NCI-H2196 (cell line): ENCODE data around the gene KRTCAP2.

ENCODE experiments used
- DNase-seq: peaks from one replicate; lab custom pipeline; 2025; ENCODE audit not compliant: unreplicated experiment; lab: John Stamatoyannopoulos, UW

The KRTCAP2 gene

DNA sequence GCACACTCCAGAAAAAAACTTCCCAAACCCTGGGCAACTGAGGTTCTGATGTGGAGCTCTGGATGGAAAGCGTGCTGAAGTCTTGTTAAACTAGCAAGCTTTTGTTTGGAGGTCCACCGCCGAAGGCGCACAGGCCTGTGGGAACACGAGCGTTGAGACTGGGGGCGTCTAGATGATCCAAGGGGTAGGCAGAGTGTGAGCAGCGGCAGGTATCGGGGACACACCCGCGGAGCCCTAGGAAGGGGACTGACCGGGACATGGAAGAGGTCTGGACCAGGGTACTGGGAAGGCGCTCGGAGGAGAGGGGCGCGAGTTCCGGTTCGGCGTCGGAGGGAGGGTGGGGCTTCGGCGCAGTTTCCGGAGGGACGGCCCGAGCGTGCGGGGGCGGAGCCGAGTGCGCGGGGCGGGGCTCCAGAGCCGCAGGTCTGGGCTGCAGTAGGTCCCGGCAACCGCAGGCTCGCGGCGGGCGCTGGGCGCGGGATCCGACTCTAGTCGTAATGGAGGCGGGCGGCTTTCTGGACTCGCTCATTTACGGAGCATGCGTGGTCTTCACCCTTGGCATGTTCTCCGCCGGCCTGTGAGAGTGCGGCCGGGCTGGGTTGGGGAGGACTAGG lies 37.6 kb downstream of the KRTCAP2 start, which contains the start of gene SLC50A1:
TSS of gene SLC50A1 (plus strand) at position 438 of the 614 bp plus-strand sequence. CDS start at position 498, 60 bp downstream.
- DNase-seq: peak; percentile 96

DNA sequence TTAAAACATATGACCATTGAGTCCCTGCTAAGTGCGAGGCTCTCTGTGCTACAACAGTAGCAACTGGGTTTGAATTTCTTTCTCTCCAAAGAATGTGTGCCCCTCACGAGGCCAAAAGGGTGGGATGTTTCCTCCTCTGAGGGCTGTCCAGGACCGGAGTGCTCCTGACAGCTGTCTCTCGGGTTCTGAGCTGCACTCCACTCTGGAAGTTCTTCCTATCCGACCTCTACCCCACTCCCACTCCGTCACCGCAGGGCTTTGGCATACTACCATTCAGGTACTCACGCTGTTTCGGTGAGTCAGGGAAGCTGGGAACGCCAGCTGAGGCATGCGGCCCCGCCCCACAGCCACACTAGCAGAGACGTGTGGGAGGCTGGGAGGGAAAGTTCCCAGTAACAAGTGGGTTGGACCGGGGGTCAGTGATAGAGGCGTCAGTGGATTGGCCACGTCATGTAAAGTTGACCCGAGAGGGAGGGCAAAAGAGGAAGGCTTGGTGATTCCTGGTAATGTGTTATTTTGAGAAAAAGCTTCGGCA lies 38.2 kb downstream of the KRTCAP2 start:
- DNase-seq: peak; percentile 61

DNA sequence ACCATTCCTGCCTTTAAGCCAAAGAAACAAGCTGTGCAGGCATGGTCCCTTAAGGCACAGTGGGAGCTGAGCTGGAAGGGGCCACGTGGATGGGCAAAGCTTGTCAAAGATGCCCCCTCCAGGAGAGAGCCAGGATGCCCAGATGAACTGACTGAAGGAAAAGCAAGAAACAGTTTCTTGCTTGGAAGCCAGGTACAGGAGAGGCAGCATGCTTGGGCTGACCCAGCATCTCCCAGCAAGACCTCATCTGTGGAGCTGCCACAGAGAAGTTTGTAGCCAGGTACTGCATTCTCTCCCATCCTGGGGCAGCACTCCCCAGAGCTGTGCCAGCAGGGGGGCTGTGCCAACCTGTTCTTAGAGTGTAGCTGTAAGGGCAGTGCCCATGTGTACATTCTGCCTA lies 38.8 kb downstream of the KRTCAP2 start:
- no peak for DNase-seq

DNA sequence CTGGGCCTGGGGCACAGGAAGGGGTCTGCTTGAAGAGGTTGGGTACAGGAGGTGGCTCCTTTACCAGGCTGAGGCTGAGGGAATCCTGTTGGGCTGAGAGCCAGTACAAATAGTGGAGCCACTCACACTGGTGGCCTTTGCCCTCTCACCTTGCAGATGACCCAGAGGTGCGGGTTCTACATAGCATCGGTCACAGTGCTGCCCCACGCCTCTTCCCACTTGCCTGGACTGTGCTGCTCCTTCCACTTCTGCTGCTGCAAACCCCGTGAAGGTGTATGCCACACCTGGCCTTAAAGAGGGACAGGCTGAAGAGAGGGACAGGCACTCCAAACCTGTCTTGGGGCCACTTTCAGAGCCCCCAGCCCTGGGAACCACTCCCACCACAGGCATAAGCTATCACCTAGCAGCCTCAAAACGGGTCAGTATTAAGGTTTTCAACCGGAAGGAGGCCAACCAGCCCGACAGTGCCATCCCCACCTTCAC lies 39.3 kb downstream of the KRTCAP2 start:
- DNase-seq: no peak

DNA sequence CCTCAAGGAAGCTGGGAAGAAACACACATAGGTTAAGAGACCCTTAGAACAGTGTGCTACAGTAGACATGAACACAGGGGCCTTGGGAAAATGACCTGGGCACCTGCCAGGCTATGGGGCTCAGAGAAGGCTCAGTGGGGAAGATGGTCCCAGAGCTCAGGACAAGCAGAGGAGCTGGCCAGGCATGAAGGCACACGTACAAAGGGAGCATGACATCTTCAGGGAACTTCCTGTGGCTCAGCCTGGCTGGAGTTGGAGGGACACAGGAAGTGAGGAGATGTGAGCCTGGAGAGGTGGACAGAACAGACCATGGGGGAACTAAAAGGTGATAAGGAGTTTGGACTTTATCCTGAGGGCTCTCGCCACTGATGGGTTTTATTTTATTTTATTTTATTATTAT lies 41.2 kb downstream of the KRTCAP2 start:
- DNase-seq: no peak

DNA sequence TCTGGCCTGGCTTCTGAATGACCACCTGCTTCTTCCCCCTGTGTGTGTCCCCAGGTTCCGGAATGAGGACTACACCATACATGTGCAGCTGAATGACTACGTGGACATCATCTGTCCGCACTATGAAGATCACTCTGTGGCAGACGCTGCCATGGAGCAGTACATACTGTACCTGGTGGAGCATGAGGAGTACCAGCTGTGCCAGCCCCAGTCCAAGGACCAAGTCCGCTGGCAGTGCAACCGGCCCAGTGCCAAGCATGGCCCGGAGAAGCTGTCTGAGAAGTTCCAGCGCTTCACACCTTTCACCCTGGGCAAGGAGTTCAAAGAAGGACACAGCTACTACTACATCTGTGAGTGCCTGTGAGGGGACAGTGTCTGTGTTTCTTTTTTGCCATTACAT lies 41.8 kb downstream of the KRTCAP2 start:
- DNase-seq: no peak

DNA sequence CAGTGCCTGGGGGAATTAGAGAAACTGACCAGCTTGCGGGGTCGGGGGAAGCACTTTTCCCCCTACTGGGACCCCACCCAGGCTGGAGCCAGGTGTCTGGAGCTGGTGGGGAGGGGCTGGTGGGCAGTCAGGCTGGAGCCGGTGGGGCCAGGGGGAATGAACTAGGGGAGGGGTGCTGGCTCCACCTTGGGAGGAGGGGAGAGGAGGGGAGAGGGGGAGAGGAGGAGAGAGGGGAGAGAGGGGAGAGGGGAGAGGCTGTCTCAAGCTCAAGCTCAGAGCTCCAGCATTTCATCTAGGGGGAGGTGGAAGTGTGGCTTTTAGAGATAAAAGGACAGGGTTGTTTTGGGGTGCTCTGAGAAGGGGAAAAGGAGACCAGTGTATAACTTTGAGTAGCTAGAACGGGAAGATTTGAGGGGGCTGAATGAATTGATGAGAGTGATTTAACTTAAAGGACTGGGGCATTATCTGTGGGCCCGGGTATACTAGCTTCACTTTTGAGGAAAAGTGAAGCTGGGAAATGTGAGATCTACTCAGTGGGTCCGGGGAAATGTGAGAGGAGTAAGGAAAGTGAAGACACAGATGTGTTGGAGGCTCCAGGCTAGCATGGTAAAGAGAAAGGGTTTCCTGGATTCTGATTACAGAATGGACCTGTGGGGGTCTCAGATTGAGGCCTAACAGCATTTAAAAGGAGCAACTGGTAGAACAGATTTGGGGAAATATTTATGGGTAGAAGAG lies 42.7 kb downstream of the KRTCAP2 start:
- no peak for DNase-seq

DNA sequence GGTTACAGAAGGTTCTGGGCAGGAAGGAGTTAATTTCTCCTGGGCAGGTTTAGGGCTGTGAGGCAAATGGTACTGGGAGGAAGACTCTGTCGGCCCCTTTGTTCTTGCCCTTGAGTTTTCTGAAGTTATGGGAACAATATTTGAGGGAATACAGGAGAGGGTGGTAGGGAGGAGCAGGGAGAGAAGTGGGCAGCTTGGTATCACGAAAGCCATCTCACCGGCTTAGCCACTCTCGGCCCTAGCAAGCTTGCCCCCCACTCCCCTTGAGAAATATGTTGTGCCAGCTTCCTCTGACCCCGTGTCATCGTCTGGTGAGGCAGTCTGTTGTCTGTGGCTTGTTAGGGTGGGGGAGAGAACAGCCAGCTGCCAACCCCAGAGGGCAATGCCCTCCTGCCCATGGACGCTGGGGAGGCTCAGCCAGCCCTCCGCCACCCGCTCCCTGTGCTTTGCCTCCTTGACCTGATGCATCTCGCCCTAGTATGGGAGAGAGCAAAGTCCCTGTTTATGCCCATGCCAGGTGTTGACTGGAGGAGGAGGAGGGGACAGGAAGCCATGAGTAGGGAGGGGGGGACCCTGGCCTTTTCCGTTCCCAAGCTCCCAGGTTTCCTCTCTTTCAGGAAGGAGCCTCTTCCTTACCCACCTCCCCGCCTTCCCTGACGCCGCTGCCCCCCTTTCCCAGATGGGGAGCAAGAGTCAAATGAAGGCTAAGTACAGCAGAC lies 44.2 kb downstream of the KRTCAP2 start:
- DNase-seq: peak; percentile 47

DNA sequence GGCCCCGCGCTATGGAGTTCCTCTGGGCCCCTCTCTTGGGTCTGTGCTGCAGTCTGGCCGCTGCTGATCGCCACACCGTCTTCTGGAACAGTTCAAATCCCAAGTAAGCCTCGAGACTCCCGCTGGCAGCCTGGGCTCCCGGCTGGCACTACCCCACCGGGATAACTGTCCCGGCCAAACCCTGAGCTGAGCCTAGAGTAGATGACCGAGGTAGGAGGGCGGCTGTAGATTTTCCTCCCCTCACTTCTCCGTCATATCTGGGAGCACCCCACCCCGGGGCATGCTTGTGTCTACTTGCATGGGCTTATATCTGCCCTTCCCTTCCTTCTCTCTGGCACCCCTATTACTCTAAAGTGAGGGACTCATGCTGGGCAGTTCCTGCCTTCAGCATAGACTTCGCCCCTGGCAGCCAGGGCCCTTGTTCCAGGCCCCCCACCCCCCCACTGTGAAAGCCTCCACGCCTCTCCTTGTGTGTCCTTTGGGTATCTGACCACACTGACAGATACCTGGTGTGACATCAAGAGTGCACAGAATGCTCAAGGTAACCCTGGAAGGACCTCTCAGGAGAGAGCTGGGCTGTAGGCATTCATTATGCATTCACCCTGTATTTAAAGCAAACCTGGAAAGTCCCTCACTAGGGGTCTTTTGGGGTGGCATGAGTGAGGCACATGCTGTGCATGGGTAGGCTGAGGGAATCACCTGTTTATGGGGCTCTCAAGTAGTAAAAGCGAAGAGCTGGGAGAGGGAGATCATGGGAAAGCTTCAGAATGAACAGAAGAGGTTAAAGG lies 44.9 kb downstream of the KRTCAP2 start:
- DNase-seq: no peak

DNA sequence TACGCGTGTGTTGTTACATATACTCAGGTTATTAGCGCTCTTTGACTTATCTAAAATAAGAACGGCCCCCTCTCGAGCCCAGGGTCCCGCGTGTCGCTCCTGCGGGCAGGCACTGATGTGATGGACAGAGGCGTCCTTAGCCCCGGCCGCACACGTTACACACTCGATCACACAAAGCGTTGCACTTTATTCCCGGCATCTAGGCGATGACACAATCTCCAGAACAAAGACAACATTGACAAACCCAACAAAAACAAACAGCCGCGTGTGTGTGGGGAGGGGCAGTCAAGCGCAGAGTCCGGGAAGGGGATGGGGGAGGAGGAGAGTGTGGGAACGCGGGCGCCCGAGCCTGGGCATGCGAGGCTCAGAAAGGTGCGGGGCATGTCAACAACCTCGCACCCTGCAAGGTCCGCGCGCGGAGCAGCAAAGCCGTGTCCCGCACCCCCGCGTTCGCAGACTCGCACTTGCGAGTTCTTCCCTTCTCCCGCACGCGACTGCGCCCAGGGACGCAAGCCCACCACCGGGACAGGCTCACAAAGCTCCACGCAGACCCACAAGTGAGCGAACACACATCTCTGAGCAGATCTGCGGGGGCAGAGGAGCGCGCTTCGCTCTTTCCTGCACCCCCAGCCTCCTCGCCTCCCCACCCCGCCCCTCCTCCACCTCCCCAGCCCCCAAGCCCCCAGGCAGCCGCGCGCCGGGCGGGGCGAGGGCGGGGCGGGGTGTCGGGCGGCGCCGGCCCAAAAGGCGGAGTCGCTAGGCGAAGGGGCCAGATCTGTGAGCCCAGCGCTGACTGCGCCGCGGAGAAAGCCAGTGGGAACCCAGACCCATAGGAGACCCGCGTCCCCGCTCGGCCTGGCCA lies 45.8 kb downstream of the KRTCAP2 start, which contains the start of gene EFNA1:
TSS of gene EFNA1 (plus strand) at position 772 of the 862 bp plus-strand sequence. CDS start 102 bp downstream, outside the sequence.
- DNase-seq: peak; percentile 72

DNA sequence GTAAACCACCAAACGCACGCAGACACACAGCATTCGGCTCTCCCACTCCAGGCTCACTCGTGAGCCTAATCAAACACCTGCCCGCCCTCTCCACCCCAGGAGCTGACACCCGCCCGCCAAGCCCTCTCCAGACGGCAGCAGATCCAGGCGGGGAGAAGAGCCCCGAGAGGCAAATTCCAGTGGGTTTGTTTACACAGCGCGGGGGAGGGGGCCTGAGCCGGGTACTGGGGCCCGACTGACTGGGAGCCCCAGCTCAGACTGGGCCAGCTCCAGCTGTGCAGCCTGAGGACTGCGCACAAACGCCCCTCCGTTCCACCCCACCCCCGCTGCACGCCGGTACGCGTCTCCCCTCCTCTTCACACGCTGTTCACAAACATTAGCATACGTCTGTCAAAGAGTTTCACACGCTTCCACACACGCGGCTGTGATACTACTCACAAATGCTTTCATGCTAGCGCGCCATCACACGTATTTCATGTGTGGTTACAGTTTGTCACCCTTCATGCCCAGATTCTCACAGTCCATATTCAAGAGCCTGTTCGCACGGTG lies 46.5 kb downstream of the KRTCAP2 start:
- DNase-seq: peak; percentile 70

DNA sequence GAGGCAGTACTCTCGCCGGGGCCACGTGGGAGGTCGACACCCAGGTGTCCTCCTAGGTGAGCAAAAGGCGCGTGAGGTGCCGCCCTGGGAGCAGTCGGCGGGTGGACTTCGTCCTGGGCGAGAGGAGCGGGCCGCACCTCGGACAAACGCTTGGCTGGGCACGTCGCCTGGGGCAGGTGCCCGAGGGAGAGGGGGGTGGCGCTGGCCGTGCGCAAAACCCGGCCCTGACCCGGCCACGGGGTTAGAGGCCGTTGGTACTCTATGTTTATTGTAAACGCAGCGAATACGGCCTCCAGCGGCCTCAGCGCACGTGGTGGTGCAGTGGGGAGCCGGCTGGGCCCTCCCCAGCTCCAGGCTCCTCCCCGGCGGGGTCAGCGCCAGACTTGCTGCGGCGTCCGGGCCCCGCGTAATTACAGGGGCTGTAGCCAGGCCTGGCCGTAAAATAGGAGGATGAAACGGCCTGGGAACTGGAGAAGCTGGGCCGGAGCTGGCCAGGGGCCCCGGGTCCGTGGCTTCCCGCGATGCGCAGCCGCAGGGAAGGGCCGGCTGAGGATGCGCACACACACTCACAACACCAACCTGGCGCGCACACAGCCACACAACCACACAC lies 47.1 kb downstream of the KRTCAP2 start:
- DNase-seq: peak; percentile 81

DNA sequence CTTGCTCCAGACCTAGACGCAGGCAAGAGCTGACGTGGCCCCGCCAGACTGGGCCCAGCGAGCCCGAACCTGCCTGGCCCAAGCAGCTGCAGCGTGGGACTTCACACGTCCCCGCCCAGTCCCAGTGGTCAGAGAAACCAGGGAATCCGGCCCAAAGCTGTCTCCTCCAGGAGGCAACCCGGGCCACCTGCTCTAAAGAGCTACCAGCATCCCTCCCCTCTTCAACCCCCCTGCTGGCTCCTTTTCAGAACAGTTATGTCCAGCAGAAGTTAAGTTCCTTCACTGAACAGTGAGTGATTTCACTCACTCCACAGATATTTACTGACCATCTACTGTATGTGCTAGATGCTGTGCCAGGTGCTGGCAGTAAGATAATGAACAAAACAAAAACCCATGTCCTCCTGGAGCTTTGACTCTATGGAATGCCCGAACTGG lies 47.6 kb downstream of the KRTCAP2 start:
- DNase-seq: peak; percentile 52

DNA sequence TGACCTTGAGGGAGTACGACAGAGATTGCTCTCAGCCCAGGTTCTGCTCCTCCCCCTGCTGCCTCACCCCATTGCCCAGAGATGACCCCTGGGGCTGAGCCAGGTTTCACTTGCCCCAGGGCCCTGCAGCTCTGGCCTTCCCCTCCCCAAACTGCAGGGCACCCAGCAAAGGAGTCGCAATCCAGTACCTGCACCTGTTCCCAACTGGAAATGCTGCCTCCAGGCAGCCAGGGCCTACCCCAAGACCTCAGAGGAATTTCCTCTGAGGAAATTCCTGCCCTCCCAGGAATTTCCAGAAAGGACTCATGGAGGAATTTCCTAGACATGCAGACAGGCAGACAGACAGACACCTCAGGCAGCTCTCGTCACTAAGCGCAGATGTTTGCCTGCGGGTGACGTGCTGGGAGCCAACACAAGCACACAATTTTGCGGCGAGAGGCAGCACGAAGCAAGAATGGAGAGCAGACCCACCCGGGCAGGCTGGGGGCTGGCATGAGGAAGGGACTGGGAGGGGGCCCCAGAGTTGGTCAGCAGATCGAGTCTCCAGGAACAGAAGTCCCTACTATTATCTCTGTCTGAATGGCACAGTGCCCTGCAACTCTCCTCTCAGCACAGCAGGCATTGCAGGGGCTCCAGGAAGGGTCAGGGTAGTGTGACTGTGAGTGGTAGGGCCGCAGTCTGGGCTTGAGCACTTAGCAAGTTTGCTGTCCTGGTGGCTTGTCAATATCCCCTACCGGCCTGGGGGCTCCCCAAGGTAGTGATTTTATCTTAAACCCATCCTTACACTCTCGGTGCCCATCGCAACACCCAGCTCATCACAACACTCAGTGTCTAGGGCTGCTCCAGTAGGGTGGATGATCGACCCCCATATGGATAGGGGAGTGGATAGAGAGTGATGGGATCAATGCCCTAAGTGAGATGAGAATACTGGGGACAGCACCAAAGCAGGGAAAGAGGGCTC lies 48.3 kb downstream of the KRTCAP2 start:
- no peak for DNase-seq

DNA sequence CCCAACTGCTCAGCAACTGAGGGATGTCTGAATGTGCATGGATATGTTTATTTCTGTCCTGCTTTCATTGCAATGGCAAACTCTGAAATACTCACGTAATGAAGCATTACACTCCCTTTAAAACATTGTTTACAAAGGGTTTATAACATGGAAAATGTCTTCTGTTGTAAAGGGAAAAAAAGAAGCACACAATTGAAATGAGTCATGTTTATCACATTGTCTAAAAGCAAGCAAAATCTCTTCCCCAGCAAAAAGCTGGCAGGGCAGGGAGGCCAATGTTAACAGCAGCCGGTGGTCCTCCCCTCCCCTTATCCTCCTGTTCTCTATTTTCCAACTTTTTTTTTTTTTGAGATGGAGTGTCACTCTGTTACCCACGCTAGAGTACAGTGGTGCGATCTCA lies 49.3 kb downstream of the KRTCAP2 start:
- no peak for DNase-seq

DNA sequence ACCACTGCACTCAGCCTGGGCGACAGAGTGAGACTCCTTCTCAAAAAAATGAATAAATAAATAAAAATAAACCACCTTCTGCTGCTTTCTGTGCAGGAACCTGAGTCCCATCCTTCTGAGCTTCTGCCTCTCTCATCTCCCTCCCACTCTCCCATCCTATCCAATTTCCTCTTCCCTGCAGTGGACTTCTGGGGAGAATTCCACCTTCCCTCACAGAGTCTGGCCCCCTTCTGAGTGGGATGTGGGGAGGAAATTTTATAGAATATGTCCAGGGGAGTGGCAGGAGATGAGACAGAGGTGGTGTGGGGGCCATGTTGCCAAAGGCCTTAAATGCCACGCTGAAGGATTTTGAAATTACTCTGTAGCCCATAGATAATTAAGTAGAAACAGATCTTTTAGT lies 50.8 kb downstream of the KRTCAP2 start:
- no peak for DNase-seq

DNA sequence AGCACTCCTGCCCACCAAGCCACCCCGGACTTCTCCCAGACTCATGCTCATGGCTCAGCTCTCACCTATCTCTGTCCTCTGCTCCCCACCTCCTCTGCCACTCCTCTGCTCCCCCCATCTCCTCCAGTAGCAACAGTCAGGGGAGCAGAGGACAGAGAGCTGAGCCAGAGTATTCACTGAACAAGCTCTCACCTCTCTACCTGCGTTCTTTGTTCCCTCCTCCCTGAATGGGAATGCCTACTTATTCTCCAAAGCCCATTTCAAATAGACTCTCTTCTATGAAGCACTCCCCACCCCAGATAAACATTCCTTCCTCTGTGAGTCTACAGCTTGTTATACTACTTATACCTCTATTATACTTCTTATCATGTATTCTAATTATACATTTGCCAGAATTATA lies 51.9 kb downstream of the KRTCAP2 start:
- no peak for DNase-seq

DNA sequence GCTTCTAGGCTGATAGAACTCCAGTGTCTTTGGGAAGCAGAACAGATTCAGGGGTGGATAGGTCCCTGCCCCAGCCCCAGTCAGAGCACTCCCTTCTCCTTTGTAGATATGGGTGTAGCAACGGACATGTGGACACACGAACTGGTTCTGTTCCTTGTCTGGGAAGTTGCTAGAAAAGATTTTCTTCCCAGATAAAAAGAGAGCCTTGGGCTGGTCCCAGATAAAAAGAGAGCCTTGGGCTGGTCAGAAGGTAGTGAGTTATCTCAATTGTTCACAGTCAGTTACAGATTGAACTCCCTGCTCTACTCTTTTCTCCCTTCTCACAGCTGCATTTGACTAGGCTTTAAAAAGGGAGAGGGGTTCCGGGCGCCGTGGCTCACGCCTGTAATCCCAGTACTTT lies 52.9 kb downstream of the KRTCAP2 start:
- no peak for DNase-seq
